ENCODE data around the gene LRRN4. TPM values are rescaled to one million over a fixed set of nuclear protein-coding genes. Genes with fewer than 3 reads are reported as not detected.

Gene LRRN4
- total RNA-seq (2014; rRNA removed; shearing (Covaris generic)), result not detected in 2 replicates
- total RNA-seq (2022), result not detected in 2 replicates
- Bru-seq, nascent RNA, result not detected
- percentile 8 among the genes with signal in this experiment for BruChase-seq, experiment 1, labeled RNA remaining after a 6-hour chase
- not detected for BruChase-seq, experiment 2, labeled RNA remaining after a 2-hour chase
- long read RNA-seq, result 0 reads

- H4K20me1 ChIP-seq (ENCODE audit: insufficient read depth, low read length), result no peaks in the 10 kb centered on the region
- no peak within 1 kb of the TSS for H3K4me3 ChIP-seq (ENCODE audit: low read depth, low read length, poor library complexity, severe bottlenecking)
- H3K27ac ChIP-seq (ENCODE audit: low read depth, low read length, poor library complexity, severe bottlenecking), result no peak within 1 kb of the TSS
- no peak for DNase-seq (ENCODE audit: low spot score)
- no peaks in the 10 kb centered on the region for H3K79me2 ChIP-seq (ENCODE audit: insufficient read depth, low read depth, low read length)
- no peaks in the 10 kb centered on the region for H3K9me3 ChIP-seq (ENCODE audit: low read length)
- no TSS peak for BruUV-seq (replicated peaks)
- H3K4me2 ChIP-seq (ENCODE audit: low read length), result no peak within 1 kb of the TSS
- ChIA-PET CTCF (ENCODE audit: unreplicated experiment) (interaction anchor here (0.5 kb wide), 1 partner anchor 530 kb away, joined by 3 read pairs; no protein-coding TSS in a partner anchor), POLR2A (interaction anchor here (0.6 kb wide), 1 partner anchor 15 kb away, joined by 4 read pairs; no protein-coding TSS in a partner anchor)
- H3K36me3 ChIP-seq (ENCODE audit: insufficient read depth, low read length), result no peaks in the 10 kb centered on the region
- no peak within 1 kb of the TSS for H2AFZ ChIP-seq (ENCODE audit: low read length)
- no peaks in the 10 kb centered on the region for H3K9me2 ChIP-seq (ENCODE audit: insufficient read depth, low read length)
- H3K4me1 ChIP-seq (ENCODE audit: insufficient read depth, low read length, poor library complexity, severe bottlenecking), result no peaks in the 10 kb centered on the region
- intact Hi-C loops (cut with micrococcal nuclease; ENCODE audit: unreplicated experiment), result no loop called here
- TF ChIP-seq CTCF (conservative IDR thresholded peaks at IDR 0.05; ENCODE audit: low read length), result no peak
- TF ChIP-seq EZH2phosphoT487 (IDR thresholded peaks at IDR 0.05; ENCODE audit: borderline replicate concordance, low read depth, low read length), result no peak
Observed at GRCh38 chr20:6053776-6054688, at the start of gene LRRN4. Gene LRRN4 (minus strand): TSS chr20:6054060. CDS start chr20:6052799, 1,261 bp downstream.

- no peaks in the 10 kb centered on the region for H3K36me3 ChIP-seq (ENCODE audit: insufficient read depth, low read length)
- no peak overlapping the region for H3K4me3 ChIP-seq (ENCODE audit: low read depth, low read length, poor library complexity, severe bottlenecking)
- intact Hi-C loops (cut with micrococcal nuclease; ENCODE audit: unreplicated experiment), result no loop called here
- H3K27ac ChIP-seq (ENCODE audit: low read depth, low read length, poor library complexity, severe bottlenecking), result no peak overlapping the region
- ChIA-PET CTCF (ENCODE audit: unreplicated experiment) (no interaction called here), POLR2A (interaction anchor here (0.7 kb wide), 1 partner anchor 1962 kb away, joined by 3 read pairs; no protein-coding TSS in a partner anchor)
- no TSS peak for BruUV-seq (replicated peaks)
- no peaks in the 10 kb centered on the region for H3K4me1 ChIP-seq (ENCODE audit: insufficient read depth, low read length, poor library complexity, severe bottlenecking)
- no peaks in the 10 kb centered on the region for H3K79me2 ChIP-seq (ENCODE audit: insufficient read depth, low read depth, low read length)
- DNase-seq (ENCODE audit: low spot score), result no peak
- H2AFZ ChIP-seq (ENCODE audit: low read length), result no peak overlapping the region
- no peaks in the 10 kb centered on the region for H3K9me2 ChIP-seq (ENCODE audit: insufficient read depth, low read length)
- H4K20me1 ChIP-seq (ENCODE audit: insufficient read depth, low read length), result no peaks in the 10 kb centered on the region
- H3K4me2 ChIP-seq (ENCODE audit: low read length), result no peak overlapping the region
- TF ChIP-seq EZH2phosphoT487 (IDR thresholded peaks at IDR 0.05; ENCODE audit: borderline replicate concordance, low read depth, low read length) (no peak), CTCF (conservative IDR thresholded peaks at IDR 0.05; ENCODE audit: low read length) (no peak)
- H3K9me3 ChIP-seq (ENCODE audit: low read length), result no peaks in the 10 kb centered on the region
Observed at GRCh38 chr20:6103301-6103700, 49.4 kb upstream of the LRRN4 start.
